ENCODE data around the gene BRD9.

DNA sequence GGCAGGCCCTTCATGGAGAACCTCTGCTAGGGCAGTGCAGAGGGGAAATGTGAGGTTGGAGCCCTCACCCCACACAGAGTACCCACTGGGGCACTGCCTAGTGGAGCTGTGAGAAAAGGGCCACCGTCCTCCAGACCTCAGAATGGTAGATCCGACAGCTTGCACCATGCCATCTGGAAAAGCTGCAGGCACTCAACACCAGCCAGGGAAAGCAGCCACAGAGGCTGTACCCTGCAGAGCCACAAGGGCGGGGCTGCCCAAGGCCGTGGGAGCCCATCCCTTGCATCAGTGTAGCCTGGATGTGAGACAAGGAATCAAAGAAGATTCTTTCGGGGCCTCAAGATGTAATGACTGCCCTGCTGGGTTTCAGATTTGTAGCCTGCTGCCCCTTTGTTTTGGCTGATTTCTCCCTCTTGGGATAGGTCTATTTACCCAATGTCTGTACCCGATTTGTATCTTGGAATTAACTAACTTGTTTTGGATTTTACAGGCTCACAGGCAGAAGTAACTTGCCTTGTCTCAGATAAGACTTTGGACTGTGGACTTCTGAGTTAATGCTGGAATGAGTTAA lies 25.2 kb downstream of the BRD9 start:
- TF ChIP-seq, protein P1, sequence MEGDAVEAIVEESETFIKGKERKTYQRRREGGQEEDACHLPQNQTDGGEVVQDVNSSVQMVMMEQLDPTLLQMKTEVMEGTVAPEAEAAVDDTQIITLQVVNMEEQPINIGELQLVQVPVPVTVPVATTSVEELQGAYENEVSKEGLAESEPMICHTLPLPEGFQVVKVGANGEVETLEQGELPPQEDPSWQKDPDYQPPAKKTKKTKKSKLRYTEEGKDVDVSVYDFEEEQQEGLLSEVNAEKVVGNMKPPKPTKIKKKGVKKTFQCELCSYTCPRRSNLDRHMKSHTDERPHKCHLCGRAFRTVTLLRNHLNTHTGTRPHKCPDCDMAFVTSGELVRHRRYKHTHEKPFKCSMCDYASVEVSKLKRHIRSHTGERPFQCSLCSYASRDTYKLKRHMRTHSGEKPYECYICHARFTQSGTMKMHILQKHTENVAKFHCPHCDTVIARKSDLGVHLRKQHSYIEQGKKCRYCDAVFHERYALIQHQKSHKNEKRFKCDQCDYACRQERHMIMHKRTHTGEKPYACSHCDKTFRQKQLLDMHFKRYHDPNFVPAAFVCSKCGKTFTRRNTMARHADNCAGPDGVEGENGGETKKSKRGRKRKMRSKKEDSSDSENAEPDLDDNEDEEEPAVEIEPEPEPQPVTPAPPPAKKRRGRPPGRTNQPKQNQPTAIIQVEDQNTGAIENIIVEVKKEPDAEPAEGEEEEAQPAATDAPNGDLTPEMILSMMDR (optimal IDR thresholded peaks at IDR 0.05 in 1 of 3, IDR thresholded peaks at IDR 0.05 in 1 of 3, conservative IDR thresholded peaks at IDR 0.05 in 1 of 3; ENCODE audit: extremely low read depth in 1 of 3, insufficient read depth in 2 of 3, low read length in 3 of 3): no peak
- TF ChIP-seq EZH2 (IDR thresholded peaks at IDR 0.05; ENCODE audit: low read length): no peak
